ENCODE results near the gene SOX6.

- TF ChIP-seq CTCF (IDR thresholded peaks at IDR 0.05), result no peak
- no peak for TF ChIP-seq POLR2A (IDR thresholded peaks at IDR 0.05)
These were observed at the start of gene SOX6 for GRCh38 chr11:16356057-16356760.

All from right lobe of liver (tissue), 4 donors.